ENCODE results near the gene ZFPM1.
"Not testable (repeated sequence)": the region's sequence is repeated elsewhere in the genome, so short reads cannot be mapped to it uniquely, and the experiment has no call there.

Gene ZFPM1

DNA sequence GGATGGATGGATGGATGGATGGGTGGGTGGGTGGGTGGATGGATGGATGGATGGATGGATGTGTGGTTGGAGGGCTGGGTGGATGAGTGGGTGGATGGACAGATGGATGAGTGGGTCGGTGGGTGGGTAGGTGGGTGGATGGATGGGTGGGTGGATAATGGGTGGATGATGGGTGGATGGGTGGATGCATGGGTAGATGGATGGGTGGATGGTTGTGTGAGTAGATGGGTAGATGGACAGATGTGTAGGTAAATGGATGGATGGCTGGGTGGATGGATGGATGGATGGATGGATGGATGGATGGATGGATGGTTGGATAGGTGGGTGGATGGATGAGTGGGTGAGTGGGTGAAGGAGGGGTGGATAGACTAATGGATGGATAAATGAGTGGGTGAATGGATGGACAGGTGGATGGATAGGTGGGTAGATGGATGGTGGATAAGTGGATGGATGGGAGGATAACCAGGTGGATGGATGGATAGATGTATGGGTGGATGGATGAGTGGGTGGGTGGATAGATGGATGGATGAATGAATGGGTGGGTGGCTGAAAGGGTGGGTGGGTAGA, 64.2 kb downstream of the ZFPM1 start:
- DNase-seq: not testable (repeated sequence)

- DNase-seq: not testable (repeated sequence)
Measured at GRCh38 chr16:88518411-88519111, 65.5 kb downstream of the ZFPM1 start.

GRCh38 chr16:88519240-88519639, 66.2 kb downstream of the ZFPM1 start:
- no peak for DNase-seq

GRCh38 chr16:88519938-88520653, 67.0 kb downstream of the ZFPM1 start:
- no peak for DNase-seq

- no peak for DNase-seq
Measured at GRCh38 chr16:88521674-88522073, 68.6 kb downstream of the ZFPM1 start.

DNA sequence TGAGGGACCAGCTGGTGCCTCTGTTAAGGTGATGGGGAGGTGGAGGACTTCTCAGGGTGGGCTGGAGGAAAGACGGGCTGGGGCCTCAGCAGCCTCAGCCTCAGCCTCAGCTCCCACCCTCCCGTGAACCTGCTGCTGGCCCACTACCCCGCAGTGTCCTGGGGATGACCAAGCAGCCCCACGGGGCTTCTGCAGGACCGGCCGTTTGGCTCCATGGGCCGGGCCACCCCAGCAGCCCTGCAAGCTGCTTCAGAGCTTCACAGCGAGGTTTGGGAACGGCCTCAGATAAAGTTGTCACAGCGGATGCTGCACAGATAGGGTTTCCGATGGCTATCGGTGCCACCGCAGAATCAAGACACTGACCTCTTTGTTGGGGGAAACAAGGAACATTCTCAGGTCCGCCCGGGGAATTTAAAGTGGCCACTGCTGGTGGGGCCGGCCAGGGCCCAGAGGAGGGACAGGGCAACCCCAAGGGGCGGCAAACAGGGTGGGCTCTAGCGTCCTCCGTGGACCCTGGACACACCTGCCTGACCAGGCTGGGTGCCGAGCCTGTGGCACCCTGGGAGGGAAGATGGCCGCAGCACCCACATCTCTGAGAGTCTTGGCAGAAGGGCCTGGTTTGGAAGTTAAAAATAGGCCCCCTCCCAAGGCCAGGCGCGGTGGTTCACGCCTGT, 69.3 kb downstream of the ZFPM1 start:
- no peak for DNase-seq

DNA sequence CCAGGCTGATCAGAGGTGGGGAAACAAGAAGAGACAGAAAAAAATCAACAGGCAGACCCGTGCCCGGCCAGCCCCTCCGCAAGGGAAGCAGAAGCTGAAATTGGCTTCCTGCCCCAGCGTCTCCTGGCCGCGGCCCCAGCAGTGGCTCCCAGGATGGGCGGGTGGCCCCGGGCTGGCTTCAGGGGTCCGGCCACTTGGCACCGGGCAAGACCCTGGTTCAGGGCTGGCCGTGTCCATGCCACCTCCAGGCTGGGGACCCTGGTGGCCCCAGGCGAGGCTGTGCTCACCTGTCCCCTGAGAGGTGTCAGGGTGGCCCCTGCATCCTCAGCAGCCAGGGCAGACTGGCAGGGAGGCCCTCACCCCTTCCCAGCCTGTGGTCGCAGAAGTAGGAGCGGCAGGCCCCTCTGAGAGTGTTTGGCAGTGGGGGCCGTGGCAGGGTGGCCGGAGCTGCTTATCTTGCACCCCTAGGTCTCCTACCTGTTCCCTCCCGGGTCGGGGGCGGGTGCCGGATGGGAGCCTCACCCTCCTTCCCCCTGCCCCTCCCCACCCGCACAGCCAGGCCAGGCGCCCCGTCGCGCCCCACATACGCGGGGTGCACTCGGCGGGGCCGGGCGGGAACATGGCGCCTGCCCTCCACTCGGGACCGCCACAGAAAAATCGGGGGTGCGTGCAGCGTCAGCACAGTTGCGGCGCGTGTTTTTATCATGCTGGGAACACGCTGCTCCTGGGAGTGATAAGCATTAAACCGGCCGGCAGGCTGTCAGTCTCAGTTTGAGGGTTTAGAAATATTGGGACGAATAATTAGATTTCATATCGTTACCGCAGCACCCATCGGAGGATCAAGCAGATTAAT, 70.5 kb downstream of the ZFPM1 start:
- DNase-seq: no peak

DNA sequence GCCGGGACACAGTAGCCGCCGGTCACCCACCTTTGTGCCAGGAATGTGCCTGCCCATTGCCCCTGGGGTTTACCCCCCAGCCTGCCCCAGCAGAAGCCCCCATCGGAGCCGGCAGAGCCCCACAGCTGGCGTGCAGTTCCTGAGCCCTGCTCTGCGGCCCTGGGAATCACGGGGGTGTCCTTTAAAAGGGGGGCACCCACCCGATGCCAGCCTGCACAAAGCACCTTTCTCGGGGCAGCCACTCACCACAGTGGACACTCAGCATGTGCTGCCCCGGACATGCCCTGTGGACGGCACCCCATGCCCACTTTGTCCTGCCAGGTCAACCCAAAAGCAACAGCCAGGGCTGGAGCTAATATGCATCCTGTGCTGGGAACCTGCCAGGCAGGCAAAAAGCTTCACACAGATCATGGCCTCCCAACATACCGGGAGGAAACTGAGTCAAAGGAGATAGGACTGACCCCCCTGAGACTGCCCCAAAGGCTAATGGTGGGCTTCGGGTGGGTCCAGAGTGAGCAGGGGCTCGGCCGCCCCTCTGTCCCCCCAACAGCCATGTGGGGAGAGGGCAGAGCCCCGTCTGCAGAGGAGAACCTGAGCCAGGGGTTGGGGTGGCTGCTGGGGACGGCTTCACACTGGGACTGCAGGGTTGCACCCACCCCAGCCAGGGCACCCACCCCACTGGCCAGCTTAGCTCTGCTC, 71.3 kb downstream of the ZFPM1 start:
- DNase-seq: no peak

GRCh38 chr16:88524973-88525662, 72.0 kb downstream of the ZFPM1 start:
- DNase-seq: no peak

DNA sequence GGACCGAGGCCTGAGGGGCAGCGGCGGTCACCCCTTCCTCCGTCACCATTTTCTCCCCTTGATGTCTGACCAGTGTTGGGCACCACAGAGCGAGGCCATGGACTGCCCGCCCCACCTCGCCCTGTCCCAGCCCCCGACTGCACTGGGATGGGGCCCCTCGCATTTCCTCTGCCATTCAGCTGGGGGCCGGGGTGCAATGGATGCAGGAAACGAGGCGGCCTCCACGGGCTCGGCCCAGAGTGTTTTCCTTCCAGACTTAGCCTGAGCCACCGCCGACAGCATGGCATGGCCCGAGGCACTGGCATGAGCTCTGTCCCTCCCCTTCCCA, 72.5 kb downstream of the ZFPM1 start:
- DNase-seq: no peak

GRCh38 chr16:88526008-88526905, 73.2 kb downstream of the ZFPM1 start:
- DNase-seq: no peak

GRCh38 chr16:88526906-88527185, 73.8 kb downstream of the ZFPM1 start:
- DNase-seq: no peak

- peak; percentile 56 to 67 for DNase-seq
Measured at GRCh38 chr16:88527186-88527936, 74.3 kb downstream of the ZFPM1 start.

DNA sequence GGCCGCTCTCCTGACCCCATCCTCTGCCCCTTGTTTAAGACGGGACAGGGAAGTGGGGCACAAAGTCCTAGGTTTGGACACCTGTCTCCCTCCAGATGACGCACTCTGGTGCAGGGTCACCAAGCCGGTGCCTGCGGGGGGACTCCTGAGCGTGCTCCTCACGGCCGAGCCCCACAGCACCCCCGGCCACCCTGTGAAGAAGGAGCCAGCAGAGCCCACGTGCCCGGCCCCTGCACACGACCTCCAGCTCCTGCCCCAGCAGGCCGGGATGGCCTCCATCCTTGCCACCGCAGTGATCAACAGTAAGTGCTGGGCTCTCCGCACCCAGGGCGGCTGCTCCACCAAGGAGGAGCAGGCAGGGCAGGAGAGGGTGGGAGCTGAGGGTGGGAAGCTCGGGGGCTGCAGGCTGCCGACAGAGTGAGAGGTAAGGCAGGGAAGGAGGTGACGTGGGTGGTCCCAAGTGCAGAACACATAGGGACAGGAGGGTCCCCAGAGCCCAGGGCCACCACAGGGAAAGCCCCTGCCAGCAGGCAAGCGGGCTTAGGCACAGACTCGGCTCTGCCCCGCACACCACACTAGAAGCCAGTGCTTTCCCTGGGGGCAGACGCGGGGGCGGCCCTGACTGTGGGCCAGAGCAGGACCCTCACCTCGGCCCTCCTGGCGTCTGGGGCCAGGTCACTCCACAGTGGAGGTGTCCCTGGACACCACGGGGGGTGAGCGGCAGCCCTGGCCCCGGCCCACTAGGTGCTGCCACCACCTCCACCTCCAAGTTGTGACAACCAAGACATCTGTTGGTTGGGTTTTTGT, 75.1 kb downstream of the ZFPM1 start:
- no peak for DNase-seq

DNA sequence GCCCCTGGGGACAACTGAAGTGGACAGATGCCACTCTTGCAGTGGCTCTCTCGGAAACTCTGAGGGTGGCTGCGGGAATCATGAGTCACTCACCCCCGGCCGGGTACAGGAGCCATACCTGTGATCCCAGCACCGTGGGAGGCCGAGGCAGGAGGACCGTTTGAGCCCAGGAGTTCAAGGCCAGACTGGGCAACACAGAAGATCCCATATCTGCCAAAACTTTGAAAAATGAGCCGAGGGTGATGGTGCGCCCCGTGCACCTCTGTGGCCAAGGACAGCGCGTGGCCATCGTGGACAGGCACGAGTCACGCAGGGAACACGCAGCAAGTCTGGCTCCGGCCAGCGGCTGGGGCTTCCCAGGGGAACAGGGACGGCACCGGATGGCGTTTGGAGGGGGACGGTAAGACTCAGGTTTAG, 75.8 kb downstream of the ZFPM1 start:
- no peak for DNase-seq

GRCh38 chr16:88529596-88529995, 76.5 kb downstream of the ZFPM1 start:
- DNase-seq: no peak

- DNase-seq: no peak
Measured at GRCh38 chr16:88530051-88530857, 77.2 kb downstream of the ZFPM1 start.

GRCh38 chr16:88530858-88531203, 77.8 kb downstream of the ZFPM1 start:
- no peak for DNase-seq
